ENCODE measurements around the gene P3H1.

DNA sequence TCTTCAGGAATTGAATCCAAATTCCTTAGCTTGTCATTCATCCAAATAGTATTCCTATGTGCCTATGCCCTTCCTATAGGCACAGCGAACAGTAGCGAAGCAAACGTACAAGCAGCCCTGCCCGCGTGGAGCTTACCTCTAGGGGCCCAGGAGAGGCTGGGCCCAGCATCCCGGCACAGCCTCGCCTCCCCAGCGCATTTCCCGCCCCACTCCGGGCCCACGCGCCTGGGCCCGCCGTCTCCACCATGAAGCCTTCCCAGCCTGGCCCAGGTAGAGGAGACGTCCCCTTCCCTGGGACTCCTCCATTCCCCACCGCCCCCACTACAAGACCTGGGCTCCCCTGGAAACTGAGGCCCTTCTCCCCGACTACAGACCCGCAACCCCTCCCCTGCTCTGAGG, 17.7 kb upstream of the P3H1 start:
- TF ChIP-seq POLR2A (IDR thresholded peaks at IDR 0.05): no peak
- TF ChIP-seq, protein P1, sequence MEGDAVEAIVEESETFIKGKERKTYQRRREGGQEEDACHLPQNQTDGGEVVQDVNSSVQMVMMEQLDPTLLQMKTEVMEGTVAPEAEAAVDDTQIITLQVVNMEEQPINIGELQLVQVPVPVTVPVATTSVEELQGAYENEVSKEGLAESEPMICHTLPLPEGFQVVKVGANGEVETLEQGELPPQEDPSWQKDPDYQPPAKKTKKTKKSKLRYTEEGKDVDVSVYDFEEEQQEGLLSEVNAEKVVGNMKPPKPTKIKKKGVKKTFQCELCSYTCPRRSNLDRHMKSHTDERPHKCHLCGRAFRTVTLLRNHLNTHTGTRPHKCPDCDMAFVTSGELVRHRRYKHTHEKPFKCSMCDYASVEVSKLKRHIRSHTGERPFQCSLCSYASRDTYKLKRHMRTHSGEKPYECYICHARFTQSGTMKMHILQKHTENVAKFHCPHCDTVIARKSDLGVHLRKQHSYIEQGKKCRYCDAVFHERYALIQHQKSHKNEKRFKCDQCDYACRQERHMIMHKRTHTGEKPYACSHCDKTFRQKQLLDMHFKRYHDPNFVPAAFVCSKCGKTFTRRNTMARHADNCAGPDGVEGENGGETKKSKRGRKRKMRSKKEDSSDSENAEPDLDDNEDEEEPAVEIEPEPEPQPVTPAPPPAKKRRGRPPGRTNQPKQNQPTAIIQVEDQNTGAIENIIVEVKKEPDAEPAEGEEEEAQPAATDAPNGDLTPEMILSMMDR (IDR thresholded peaks at IDR 0.05 in 4 of 5, conservative IDR thresholded peaks at IDR 0.05 in 1 of 5): no peak

All from gastrocnemius medialis (tissue), 4 donors.